ENCODE results near the gene ZRSR2. TPM values are rescaled to one million over a fixed set of nuclear protein-coding genes. Genes with fewer than 3 reads are reported as not detected.

The ZRSR2 gene
- total and polyA plus RNA-seq, 2 of the 13 experiments (the other 11 are each of a cell fraction or from before 2014, with no cell fraction given), result 3.6 to 4.9 TPM

DNA sequence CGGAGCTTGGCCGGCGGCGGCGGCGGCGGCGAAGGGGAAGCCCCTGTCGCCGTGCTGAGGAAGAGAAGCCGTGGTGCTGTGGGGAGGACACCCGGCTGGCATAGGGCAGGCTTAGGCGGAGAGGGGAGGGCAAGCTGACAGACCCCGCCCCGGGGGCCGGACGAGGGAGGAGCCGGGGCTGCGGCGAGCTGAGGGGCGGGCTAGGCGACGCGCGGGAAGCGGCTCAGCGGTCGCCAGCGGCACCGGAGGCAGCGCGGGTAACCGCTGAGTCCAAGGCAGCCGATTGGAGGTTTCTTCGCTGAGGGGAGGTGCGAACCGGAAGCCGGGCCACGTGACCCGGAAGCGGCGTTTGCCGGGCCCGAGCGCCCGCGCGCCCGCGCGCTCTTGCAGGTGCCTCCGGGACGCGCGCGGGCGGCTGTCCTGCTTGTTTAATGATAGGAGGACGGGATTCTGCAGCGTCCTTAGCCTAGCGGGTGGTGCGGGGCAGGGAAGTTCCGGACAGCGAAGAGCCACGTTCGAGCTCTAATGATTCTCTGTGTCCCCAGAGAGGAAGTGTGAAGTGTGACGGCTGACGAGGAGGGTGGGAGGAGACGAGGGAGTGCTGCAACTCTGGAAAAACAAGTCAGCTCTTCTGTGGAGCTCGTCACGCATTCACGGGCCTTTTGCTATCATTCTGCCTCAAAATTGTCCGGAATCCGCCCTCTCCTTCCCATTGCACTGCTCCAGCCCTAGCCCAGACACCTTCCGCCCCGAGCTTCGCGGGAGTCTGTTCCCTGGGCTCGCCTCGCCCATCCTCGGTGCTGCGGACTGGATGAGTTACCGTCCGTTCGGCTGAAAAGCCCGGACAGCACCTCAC lies 64.7 kb downstream of the ZRSR2 start, which contains the start of gene AP1S2 (continued):
- TF ChIP-seq ZSCAN22 (CRISPR knock-in tag; IDR thresholded peaks at IDR 0.05), result no peak
- TF ChIP-seq KLF9 (CRISPR knock-in tag; IDR thresholded peaks at IDR 0.05; ENCODE audit: low read depth), result no peak
- no peak for TF ChIP-seq ZNF615 (CRISPR knock-in tag; IDR thresholded peaks at IDR 0.05; ENCODE audit: borderline replicate concordance)
- TF ChIP-seq, protein P1, sequence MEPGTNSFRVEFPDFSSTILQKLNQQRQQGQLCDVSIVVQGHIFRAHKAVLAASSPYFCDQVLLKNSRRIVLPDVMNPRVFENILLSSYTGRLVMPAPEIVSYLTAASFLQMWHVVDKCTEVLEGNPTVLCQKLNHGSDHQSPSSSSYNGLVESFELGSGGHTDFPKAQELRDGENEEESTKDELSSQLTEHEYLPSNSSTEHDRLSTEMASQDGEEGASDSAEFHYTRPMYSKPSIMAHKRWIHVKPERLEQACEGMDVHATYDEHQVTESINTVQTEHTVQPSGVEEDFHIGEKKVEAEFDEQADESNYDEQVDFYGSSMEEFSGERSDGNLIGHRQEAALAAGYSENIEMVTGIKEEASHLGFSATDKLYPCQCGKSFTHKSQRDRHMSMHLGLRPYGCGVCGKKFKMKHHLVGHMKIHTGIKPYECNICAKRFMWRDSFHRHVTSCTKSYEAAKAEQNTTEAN (CRISPR knock-in tag; conservative IDR thresholded peaks at IDR 0.05), result no peak; the same call in 1 of the 2 replicates
- TF ChIP-seq ZNF850 (CRISPR knock-in tag; conservative IDR thresholded peaks at IDR 0.05), result no peak

GRCh38 chrX:15855568-15856221 lies 65.4 kb downstream of the ZRSR2 start:
- peak overlapping the region; percentile 64 for H3K27ac ChIP-seq (ENCODE audit: extremely low read length, insufficient read depth, low read length)
- peak overlapping the region; percentile 91 for H3K4me2 ChIP-seq (ENCODE audit: low read depth, low read length)
- no peaks in the 10 kb centered on the region for H3K79me2 ChIP-seq (ENCODE audit: insufficient read depth, low read length)
- H3K4me3 ChIP-seq (replicated peaks in 1 of 3; ENCODE audit: insufficient read depth in 1 of 3, low read depth in 2 of 3, low read length in 3 of 3), result peak overlapping the region; percentile 47 to 72 (median 60)
- peaks cover 22% of the 10 kb centered on the region; the same call in 1 of the 2 replicates for H3K4me1 ChIP-seq (ENCODE audit: insufficient read depth, low read length)
- FAIRE-seq, result no peak
- WGBS (ENCODE audit: low lambda C conversion rate), result 0% methylated on average over 10 of the region's 16 CpGs
- ATAC-seq, result no peak
- H3K36me3 ChIP-seq (replicated peaks in 1 of 2; ENCODE audit: control insufficient read depth in 1 of 2, insufficient read depth in 2 of 2, low read length in 2 of 2), result no peaks in the 10 kb centered on the region
- BruUV-seq (replicated peaks), result no TSS peak
- ChIA-PET CTCF (ENCODE audit: low intra/inter-chr PET ratio, low total read pairs) (no interaction called here), POLR2A (interaction anchor here (1.0 kb wide), 1 partner anchor 111 kb away, joined by 3 read pairs; no protein-coding TSS in a partner anchor)
- no peak for DNase-seq (ENCODE audit: low spot score)
- in situ Hi-C loops (cut with HindIII; ENCODE audit: extremely low pct_ligation_motif_present, low pct_unique_long_range_greater_than_20kb) (no loop called here), intact Hi-C loops (cut with micrococcal nuclease; ENCODE audit: unreplicated experiment) (loop anchor here (10.0 kb wide), 2 partner anchors 119 to 171 kb away; no protein-coding TSS in a partner anchor)
- no peaks in the 10 kb centered on the region for H3K9me3 ChIP-seq (ENCODE audit: low read length)
- H4K20me1 ChIP-seq (ENCODE audit: insufficient read depth, low read length), result no peaks in the 10 kb centered on the region
- H2AFZ ChIP-seq (ENCODE audit: low read length), result peak overlapping the region; percentile 78
- H3K9ac ChIP-seq (ENCODE audit: insufficient read depth, low read depth, low read length), result no peak overlapping the region
- H3K27me3 ChIP-seq (ENCODE audit: control insufficient read depth in 1 of 2, insufficient read depth in 2 of 2, low read length in 2 of 2), result peaks cover 0 to 3% of the 10 kb centered on the region in 2 experiments; a peak in 1 of 5 replicates
- no peak for TF ChIP-seq MYPOP (CRISPR knock-in tag; IDR thresholded peaks at IDR 0.05)
- peak in 1 of 2 experiments; percentile 19; a peak in 1 of 4 replicates for TF ChIP-seq REST (IDR thresholded peaks at IDR 0.05; ENCODE audit: borderline replicate concordance in 1 of 2, low read depth in 1 of 2, low read length in 2 of 2)
- TF ChIP-seq ERF (CRISPR knock-in tag; IDR thresholded peaks at IDR 0.05), result no peak
- TF ChIP-seq, protein P2, sequence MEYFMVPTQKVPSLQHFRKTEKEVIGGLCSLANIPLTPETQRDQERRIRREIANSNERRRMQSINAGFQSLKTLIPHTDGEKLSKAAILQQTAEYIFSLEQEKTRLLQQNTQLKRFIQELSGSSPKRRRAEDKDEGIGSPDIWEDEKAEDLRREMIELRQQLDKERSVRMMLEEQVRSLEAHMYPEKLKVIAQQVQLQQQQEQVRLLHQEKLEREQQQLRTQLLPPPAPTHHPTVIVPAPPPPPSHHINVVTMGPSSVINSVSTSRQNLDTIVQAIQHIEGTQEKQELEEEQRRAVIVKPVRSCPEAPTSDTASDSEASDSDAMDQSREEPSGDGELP (IDR thresholded peaks at IDR 0.05; ENCODE audit: borderline replicate concordance, low read depth), result no peak
- no peak for TF ChIP-seq CREB1 (IDR thresholded peaks at IDR 0.05)
- TF ChIP-seq CREB1 (CRISPR knock-in tag; IDR thresholded peaks at IDR 0.05), result no peak
- no peak for TF ChIP-seq ZBTB8A (CRISPR knock-in tag; IDR thresholded peaks at IDR 0.05; ENCODE audit: borderline replicate concordance, low read depth)

Measured in HepG2 (cell line).